Measurements from ENCODE around the gene ITGA11.

The ITGA11 gene

DNA sequence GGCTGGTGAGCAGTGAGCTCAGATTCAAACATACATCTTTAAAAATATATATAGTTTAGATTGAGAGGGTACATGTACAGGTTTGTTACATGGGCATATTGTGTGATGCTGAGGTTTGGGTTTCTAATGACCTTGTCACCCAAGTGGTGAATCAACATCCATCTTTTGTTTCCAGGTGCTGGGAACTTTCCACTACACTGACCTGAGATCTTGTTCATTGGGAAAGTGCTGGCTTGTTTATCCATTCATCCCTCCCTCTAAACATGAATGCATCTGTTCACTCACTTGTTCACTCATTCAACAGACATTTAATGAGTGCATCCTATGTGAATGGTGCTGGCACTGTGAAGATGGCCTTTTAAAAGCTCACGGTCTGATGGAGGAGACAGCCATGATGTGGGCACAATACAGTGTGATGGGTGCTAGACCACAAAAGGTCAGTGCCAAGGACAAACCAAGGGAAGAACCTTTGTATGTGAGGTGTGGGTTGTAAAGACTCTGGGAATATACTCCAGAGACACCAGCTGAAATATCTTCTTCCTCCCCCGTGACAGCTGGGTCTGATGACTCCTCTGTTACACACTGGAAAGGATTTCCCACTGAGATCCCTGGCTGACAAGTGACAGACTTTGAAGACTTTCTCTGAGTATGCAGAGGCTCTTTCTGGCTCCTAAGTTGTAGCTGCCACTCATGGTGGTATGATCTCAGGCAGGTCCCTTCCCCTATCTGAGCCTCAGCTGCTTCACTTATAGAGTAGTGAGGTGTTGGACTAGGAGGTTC, 16.2 kb upstream of the ITGA11 start:
- DNase-seq, result no peak

DNA sequence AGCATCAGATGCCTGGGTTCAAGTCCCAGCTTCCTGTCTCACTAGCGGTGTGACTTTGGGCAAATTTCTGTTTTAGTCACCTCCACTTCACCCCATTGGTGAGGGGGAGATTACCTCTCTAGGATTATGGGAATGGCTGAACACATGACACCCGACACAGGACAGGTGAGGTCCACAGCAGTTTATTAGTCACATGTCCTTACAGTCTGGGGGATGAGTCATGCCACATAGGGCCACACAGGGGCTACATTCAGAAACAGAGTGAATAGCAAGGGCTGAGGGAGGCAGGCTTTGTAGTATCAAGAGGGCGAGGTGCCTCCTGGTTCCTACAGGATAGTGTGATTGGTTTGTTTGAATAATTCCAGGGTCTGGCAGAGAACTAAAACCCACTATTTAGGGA, 15.2 kb upstream of the ITGA11 start:
- DNase-seq, result no peak

DNA sequence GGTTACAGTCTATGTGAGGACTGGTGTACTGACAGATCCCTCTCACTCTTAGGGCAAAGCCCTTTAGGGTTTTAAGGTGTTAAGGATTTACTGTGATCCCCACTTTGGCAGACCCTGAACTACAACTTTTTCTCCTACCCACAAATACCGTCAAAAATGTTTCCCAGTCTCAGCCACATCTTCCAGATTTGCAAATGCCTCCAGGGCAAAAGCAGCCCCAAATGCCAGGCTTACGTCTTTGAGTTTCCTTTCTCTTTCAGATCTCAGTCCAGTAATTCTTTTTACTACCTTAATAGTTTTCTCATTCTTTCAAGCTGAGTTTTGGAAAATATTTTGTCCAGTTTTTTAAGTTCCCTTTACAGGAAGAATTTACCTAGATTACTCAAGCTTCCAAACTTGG, 13.4 kb upstream of the ITGA11 start:
- DNase-seq, result no peak

- DNase-seq, result no peak
Measured at GRCh38 chr15:68444336-68444735, 12.4 kb upstream of the ITGA11 start.

GRCh38 chr15:68442903-68443302, 10.9 kb upstream of the ITGA11 start:
- DNase-seq, result no peak

DNA sequence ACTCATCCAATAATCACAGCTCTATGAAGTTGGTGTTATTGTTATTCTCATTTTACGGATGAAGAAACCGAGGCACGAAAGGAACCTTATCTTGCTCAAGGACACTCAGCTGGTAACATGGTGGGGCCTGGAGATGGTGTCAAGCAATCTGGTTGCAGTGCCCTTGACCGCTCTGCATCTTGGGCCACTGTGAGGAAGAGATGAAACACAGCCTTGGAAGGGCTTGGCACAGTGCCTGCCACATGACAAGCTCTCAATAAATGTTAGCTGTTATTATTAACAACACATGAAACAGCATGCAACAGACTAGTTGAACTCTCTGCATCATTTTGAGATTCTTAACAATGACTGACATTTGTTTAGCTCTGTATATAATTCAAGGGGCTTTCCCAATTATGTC, 10.1 kb upstream of the ITGA11 start:
- no peak for DNase-seq

GRCh38 chr15:68441045-68441743, 9.2 kb upstream of the ITGA11 start:
- DNase-seq, result no peak

DNA sequence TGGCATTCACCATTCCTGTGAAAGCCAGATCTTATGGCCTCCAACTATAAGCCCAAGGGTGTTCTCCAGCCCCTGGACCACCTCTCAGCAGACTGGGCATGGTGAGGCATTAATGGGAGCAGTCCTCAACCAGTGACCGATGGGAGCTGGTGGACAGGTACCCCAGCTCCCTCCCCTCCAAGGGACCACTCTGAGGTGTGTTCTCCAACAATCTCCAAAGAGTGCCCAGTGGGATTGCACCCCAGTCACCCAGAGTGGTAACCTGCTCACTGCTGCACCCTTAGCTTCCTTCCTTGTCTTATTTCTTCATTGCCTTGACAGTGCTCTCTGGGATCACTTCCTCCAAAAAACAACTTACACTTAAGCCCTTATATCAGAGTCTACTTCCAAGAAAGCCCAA, 8.2 kb upstream of the ITGA11 start:
- no peak for DNase-seq

GRCh38 chr15:68439506-68439905, 7.5 kb upstream of the ITGA11 start:
- DNase-seq, result no peak

GRCh38 chr15:68436680-68437079, 4.7 kb upstream of the ITGA11 start:
- no peak for DNase-seq

GRCh38 chr15:68435966-68436365, 4.0 kb upstream of the ITGA11 start:
- no peak for DNase-seq

DNA sequence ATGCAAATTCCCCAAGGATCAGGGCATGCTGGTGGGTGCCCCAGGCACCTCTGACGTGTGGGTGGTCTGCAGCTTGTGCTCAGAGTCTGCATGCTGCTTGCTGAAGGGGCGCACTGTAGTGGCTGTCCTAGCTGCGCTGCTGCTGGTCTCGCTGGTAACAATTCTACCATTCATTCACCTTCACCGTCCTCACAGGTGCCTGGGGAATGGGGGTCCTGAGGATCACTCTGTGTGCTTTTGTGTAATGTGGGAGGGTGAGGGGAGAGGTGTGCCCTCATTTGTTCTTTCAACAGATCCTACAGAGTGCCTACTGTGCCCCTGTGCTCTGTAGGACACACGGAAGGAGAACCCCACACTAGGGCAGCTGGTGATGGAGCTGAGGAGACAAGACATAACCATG, 2.1 kb upstream of the ITGA11 start:
- no peak for DNase-seq

- no peak for DNase-seq
Measured at GRCh38 chr15:68433551-68433950, 1.6 kb upstream of the ITGA11 start.

DNA sequence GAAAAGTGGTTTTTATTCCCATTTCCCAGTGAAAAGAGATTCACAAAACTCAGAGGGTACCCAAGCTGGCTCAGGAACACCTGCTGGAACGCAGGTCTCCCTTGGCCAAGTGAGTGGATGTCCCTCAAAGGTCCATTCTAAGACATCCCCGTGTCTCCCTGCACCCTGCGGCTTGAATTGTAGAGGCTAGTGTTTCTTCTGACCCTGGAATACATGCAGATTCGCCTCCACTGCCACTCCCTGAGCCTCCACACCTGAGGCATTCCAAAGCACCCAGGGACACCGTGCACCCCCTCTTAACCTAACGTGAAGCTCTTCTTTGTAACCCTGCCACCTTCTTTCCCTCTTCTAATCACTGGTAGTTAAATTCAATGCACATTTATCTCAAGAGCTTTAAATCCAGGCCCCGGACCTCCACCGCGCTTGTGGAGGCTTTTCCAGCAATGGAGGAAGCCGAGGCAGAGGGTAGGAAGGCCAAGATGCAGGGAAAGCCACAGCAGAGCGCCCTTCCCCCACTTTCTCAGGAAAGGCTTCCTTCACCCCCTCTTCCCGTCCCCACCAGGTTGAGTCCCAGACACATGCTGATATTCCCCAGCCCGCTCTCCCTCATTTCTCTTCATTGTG, 590 bp upstream of the ITGA11 start:
- no peak for DNase-seq

DNA sequence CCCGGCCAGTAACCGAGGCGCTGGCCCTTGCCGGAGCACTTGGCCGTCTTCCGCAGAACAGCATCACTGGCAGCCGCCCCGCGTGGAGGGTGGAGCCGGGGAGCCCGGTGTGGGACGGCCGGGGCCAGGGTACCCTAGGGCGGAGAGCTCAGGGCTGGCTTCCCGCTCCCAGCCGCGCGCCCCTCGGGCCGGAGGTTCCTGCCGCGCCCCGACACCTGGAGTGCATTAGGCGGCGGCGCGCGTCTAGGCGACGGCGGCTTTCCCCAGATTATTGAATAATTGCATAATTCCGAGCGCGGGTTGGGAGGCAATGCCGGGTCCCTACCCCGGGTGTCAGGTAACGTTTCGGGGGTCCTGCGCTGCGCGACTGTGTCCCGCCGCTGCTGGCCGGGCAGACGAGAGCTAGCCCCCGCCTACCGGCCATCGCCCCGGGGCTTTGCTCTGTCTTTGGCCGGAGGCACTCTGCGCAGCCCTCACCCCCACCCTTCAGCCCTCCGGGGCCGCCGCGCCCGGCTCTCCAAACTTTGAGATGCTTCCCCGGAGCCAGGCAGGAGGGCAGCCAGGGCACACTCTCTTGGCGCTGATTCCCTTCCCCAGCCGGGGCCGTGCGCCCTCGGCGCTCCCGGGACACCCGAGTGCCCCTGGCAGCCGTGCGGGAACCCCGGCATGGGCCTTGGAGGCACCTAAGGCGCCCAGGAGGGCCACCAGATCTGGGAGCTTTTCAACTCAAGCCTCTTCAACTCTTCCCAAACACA, 749 bp downstream of the ITGA11 start:
- DNase-seq, result no peak

DNA sequence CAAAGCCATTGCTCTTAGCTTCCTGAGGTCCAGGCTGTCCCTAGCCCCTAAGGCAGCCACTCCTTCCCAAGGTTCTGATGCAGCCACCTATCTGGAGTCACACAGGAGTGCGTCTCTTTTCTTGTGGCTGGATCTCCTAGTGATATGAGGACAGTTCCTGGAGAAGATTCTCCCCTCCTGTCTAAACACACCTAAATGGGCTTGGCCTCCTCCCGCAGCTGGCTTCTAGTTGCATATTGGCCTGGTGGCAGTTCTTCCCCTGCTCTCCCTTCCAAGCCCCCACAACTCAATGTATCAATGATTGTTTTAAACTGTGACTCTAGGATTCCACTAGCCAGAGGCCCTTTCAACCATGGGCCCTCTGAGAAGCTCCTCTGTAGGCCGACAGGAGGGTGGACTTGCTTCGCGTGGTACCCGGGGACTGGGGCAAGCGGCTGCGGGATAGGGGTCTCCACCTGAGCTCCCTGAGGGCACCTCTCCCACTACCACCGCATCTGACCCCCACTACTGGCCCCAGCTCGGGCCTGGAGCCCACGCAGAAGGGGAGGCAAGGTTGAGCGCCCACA, 1.4 kb downstream of the ITGA11 start:
- DNase-seq, result no peak

- DNase-seq, result no peak
Measured at GRCh38 chr15:68429691-68430470, 2.1 kb downstream of the ITGA11 start.

- DNase-seq, result no peak
Measured at GRCh38 chr15:68428431-68428940, 3.5 kb downstream of the ITGA11 start.

- no peak for DNase-seq
Measured at GRCh38 chr15:68427963-68428362, 4.0 kb downstream of the ITGA11 start.

DNA sequence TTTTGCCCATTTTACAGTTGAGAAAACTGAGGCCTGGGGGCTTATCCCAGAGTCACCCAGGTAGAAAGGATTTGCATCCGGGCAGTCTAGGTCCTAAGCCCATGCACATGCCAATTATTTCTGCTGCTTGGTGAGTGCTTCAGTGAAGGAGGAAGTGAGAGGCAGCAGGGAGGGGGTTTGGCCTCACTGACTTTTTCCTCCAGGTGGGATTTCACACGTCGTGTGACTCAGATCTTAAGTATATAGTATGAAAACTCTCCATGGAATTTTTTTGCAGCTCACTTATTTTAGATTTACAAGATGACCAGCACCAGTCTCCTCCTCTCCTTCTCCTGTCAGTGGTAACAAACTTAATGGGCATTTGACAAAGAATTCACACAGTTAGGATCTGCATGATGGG, 4.6 kb downstream of the ITGA11 start:
- no peak for DNase-seq

DNA sequence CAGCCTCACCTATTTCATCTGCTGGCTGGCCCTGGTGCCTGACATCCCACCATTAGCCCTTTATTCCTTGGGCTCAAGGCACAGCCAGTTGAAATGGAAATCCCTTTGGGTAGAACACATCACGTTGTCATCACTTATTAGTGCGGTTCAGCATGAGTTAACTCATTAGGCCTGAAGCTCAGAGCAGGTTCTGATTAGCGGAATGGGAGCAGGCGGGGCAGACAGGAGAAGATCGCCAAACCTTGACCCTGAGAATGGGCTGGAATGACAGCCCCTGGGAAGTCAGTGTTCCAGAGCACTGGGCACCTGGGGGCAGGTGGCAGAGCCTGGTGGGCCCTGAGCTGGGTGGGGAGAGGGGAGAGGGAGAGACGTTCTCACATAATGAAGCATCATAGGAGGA, 5.8 kb downstream of the ITGA11 start:
- no peak for DNase-seq

DNA sequence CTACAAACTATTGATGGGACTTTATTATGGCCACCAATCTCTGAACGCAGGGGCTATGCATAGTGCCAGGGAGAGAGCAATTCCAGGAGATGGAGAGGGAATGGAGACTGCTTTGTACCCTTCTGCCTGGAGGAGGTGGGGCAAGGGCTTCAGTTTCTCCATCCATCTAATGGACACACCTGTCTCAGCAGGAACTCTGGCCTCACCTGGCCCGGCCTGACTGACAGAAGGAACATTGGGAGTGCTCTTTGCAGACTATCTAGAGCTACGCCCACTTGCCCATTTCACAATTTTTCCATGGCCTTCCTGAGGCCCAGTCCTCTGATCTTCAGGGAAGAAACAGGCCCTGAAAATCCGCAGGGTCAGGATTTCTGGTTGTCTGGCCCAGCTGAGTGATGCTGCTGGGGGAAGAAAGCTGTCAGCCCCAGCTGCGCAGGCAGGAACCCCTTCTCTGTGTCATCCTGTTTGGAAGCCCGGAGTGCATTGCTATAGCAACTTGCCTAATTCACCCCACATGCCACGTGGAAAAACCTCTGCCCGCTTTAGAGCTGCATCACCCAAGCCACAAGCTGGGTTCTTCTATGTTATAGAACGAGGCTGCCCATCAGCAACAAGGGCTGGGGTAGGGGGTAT, 6.4 kb downstream of the ITGA11 start:
- no peak for DNase-seq

All from stimulated activated naive CD4-positive, alpha-beta T cell treated with Interleukin-2 at 50 U/mL for 16 hours (primary cell).